ENCODE data around the gene CCNY. TPM values are rescaled to one million over a fixed set of nuclear protein-coding genes. Genes with fewer than 3 reads are reported as not detected.
A peak's percentile ranks its signal among the peaks of the same experiment; 100 is the strongest.

CCNY gene
- total RNA-seq, 2 donors from 2014 or later, result 60.5 to 65.9 TPM

GRCh38 chr10:35382096-35382495 is 45.8 kb downstream of the CCNY start:
- H3K27me3 Mint-ChIP-seq (ENCODE audit: insufficient read depth), result no peaks in the 10 kb centered on the region
- H3K36me3 Mint-ChIP-seq (ENCODE audit: low read depth), result no peaks in the 10 kb centered on the region
- H3K4me3 Mint-ChIP-seq, result no peak overlapping the region
- DNase-seq, result no peak
- Histone ChIP-seq H3K9me3 (ENCODE audit: control insufficient read depth, low read length) (no peaks in the 10 kb centered on the region), H3K9ac (ENCODE audit: extremely low read depth, low read length, poor library complexity, severe bottlenecking) (no peak overlapping the region), H3K27ac (ENCODE audit: low read depth, low read length) (no peak overlapping the region), H3K27me3 (ENCODE audit: control insufficient read depth, insufficient read depth, low read length, poor library complexity, severe bottlenecking) (no peaks in the 10 kb centered on the region), H3K4me1 (ENCODE audit: control insufficient read depth, insufficient read depth, low read length) (peaks cover 15% of the 10 kb centered on the region), H3K4me3 (ENCODE audit: low read length) (no peak overlapping the region), H3K36me3 (ENCODE audit: control insufficient read depth, insufficient read depth, low read length) (no peaks in the 10 kb centered on the region)
- TF ChIP-seq CTCF (conservative IDR thresholded peaks at IDR 0.05), result no peak
- no peak overlapping the region for H3K27ac Mint-ChIP-seq
- peaks cover 68% of the 10 kb centered on the region for H3K4me1 Mint-ChIP-seq
- WGBS, 2 experiments (ENCODE audit: insufficient coverage in 1 of 2, insufficient read length in 1 of 2), result 94 to 100% methylated on average over 6 to 8 of the region's 8 CpGs
- no peaks in the 10 kb centered on the region for H3K9me3 Mint-ChIP-seq

DNA sequence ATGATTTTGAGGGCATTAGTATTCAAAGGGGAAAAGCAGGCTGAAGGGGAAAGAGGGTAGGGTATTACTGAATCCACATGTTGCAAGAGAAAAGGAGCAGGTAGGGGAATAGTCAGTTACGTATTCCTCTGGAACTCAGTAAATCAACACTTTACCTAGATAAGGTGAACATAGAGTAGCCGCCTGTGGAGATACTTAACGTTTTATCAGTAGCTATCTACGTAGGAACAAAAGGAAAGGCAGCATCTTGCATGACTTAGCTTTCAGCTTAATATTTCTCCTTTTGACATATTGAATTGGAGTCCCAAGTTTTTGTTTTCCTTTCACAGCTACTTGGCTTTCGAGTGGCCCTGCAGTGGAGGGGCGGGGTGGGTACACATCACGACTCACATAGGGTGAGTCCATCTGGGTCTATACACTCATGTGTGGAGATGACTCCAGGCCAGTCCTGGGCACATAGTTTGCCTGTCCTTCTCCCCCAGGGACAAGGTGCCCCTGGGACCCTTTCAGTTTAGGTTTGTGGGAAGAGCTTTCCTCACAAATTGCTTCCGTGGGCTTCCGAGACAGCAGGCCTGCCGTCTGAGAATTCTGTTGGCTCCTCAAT is 48.1 kb downstream of the CCNY start:
- peak; percentile 75 for DNase-seq
- 46 to 87% methylated on average over 8 to 10 of the region's 10 CpGs for WGBS, 2 experiments (ENCODE audit: insufficient coverage in 1 of 2, insufficient read length in 1 of 2)
- Histone ChIP-seq H3K36me3 (ENCODE audit: control insufficient read depth, insufficient read depth, low read length) (no peaks in the 10 kb centered on the region), H3K9ac (ENCODE audit: extremely low read depth, low read length, poor library complexity, severe bottlenecking) (peak overlapping the region; percentile 65), H3K9me3 (ENCODE audit: control insufficient read depth, low read length) (peaks cover 17% of the 10 kb centered on the region), H3K4me1 (ENCODE audit: control insufficient read depth, insufficient read depth, low read length) (peaks cover 7% of the 10 kb centered on the region), H3K27ac (ENCODE audit: low read depth, low read length) (no peak overlapping the region), H3K27me3 (ENCODE audit: control insufficient read depth, insufficient read depth, low read length, poor library complexity, severe bottlenecking) (no peaks in the 10 kb centered on the region), H3K4me3 (ENCODE audit: low read length) (peak overlapping the region; percentile 30)
- H3K4me1 Mint-ChIP-seq, result peaks cover 55% of the 10 kb centered on the region
- TF ChIP-seq CTCF (conservative IDR thresholded peaks at IDR 0.05), result no peak
- peak overlapping the region; percentile 87 for H3K27ac Mint-ChIP-seq
- peaks cover 5% of the 10 kb centered on the region for H3K36me3 Mint-ChIP-seq (ENCODE audit: low read depth)
- H3K4me3 Mint-ChIP-seq, result peak overlapping the region; percentile 22
- H3K27me3 Mint-ChIP-seq (ENCODE audit: insufficient read depth), result no peaks in the 10 kb centered on the region
- H3K9me3 Mint-ChIP-seq, result peaks cover 7% of the 10 kb centered on the region

DNA sequence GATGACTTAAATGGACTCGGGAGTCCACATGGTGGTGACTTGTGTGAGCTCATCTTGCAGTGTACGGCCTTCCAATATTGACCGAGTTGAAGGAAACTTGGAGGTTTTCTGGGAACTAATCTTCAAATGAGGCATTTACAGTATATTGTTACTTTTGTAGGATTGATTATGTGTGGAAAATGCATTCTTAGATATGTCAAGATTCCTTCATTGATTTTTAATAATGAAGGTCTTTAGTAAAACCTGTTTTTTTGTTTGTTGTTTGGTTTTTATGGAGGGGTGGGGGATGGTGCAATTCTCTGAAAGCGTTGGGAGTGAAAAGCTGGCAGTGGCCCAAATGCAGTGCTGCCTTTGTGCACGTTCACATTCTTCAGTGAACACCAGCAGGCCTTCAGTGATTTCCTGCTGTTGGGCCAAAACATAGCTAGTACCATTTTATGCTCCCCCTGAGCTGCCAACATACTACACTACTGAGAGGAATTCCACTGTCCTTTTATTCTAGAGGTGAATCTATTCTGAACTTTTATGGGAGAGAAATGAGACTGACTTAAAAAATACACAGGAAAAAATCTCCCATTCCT is 50.4 kb downstream of the CCNY start:
- no peak overlapping the region for H3K4me3 ChIP-seq (ENCODE audit: low read length)
- peaks cover 29% of the 10 kb centered on the region for H3K9me3 Mint-ChIP-seq
- H3K4me1 Mint-ChIP-seq, result peaks cover 43% of the 10 kb centered on the region
- peaks cover 5% of the 10 kb centered on the region for H3K4me1 ChIP-seq (ENCODE audit: control insufficient read depth, insufficient read depth, low read length)
- peaks cover 14% of the 10 kb centered on the region for H3K36me3 Mint-ChIP-seq (ENCODE audit: low read depth)
- no peaks in the 10 kb centered on the region for H3K27me3 ChIP-seq (ENCODE audit: control insufficient read depth, insufficient read depth, low read length, poor library complexity, severe bottlenecking)
- no peak for DNase-seq
- no peak overlapping the region for H3K27ac Mint-ChIP-seq
- no peak for TF ChIP-seq CTCF (conservative IDR thresholded peaks at IDR 0.05)
- H3K27me3 Mint-ChIP-seq (ENCODE audit: insufficient read depth), result no peaks in the 10 kb centered on the region
- no peaks in the 10 kb centered on the region for H3K36me3 ChIP-seq (ENCODE audit: control insufficient read depth, insufficient read depth, low read length)
- no peak overlapping the region for H3K9ac ChIP-seq (ENCODE audit: extremely low read depth, low read length, poor library complexity, severe bottlenecking)
- peak overlapping the region; percentile 9 for H3K27ac ChIP-seq (ENCODE audit: low read depth, low read length)
- 81 to 90% methylated on average over 5 of the region's 5 CpGs for WGBS, 2 experiments (ENCODE audit: insufficient coverage in 1 of 2, insufficient read length in 1 of 2)
- H3K4me3 Mint-ChIP-seq, result no peak overlapping the region
- H3K9me3 ChIP-seq (ENCODE audit: control insufficient read depth, low read length), result peaks cover 38% of the 10 kb centered on the region
